ENCODE data around the gene SLC25A15. TPM values are rescaled to one million over a fixed set of nuclear protein-coding genes. Genes with fewer than 3 reads are reported as not detected.
A peak's percentile ranks its signal among the peaks of the same experiment; 100 is the strongest.

Gene SLC25A15
- total RNA-seq, 1 donor from 2014 or later = 7.3 TPM

DNA sequence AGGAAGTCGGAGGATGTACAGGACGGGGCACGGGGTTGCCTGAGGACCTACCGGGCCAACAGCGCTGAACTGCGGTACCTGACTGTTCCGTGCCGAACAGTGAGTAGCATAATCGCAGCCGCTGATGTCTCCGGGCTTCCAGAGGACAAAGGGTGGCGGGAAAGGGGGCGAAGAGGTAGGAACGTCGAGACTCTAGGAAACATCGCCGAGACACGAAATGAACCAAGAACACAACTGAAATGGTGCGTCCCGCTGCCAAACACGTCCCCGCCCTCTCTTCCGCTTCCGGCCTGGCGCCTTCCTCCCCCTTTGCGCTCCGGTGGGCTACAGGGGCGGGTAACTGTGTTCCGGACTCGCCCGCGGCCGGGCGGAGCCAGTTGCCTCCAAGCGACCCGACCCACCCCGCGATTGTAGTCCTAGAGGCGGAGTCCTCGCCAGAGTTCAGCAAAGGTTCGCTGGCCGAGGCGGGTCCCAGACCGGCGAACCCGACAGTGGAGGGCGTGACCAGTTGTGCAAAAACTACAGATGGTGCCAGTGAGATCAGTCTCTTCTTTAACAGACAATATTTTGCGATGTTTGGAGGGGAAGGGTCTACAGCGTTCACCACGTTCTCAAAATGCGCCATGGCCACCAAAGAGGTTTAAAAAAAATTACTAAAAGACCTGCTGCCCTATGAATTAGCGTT is 18.3 kb upstream of the SLC25A15 start, which contains the start of gene MRPS31:
TSS of gene MRPS31 (minus strand) at position 257 of the 685 bp plus-strand sequence. CDS start at position 203, 54 bp downstream.
- H3K4me1 Mint-ChIP-seq (ENCODE audit: low read depth, unreplicated experiment) = peaks cover 8% of the 10 kb centered on the region
- H3K36me3 Mint-ChIP-seq (ENCODE audit: unreplicated experiment) = no peaks in the 10 kb centered on the region
- TF ChIP-seq, protein P1, sequence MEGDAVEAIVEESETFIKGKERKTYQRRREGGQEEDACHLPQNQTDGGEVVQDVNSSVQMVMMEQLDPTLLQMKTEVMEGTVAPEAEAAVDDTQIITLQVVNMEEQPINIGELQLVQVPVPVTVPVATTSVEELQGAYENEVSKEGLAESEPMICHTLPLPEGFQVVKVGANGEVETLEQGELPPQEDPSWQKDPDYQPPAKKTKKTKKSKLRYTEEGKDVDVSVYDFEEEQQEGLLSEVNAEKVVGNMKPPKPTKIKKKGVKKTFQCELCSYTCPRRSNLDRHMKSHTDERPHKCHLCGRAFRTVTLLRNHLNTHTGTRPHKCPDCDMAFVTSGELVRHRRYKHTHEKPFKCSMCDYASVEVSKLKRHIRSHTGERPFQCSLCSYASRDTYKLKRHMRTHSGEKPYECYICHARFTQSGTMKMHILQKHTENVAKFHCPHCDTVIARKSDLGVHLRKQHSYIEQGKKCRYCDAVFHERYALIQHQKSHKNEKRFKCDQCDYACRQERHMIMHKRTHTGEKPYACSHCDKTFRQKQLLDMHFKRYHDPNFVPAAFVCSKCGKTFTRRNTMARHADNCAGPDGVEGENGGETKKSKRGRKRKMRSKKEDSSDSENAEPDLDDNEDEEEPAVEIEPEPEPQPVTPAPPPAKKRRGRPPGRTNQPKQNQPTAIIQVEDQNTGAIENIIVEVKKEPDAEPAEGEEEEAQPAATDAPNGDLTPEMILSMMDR (IDR thresholded peaks at IDR 0.05; ENCODE audit: partially characterized antibody, unreplicated experiment) = no peak
- peaks cover 3% of the 10 kb centered on the region for H3K27me3 Mint-ChIP-seq (ENCODE audit: unreplicated experiment)
- H3K27ac Mint-ChIP-seq (ENCODE audit: unreplicated experiment) = peak within 1 kb of the TSS; percentile 99
- peaks cover 10% of the 10 kb centered on the region for H3K9me3 Mint-ChIP-seq (ENCODE audit: unreplicated experiment)
- peak within 1 kb of the TSS; percentile 99 for H3K4me3 Mint-ChIP-seq (ENCODE audit: unreplicated experiment)
- DNase-seq = peak; percentile 97

DNA sequence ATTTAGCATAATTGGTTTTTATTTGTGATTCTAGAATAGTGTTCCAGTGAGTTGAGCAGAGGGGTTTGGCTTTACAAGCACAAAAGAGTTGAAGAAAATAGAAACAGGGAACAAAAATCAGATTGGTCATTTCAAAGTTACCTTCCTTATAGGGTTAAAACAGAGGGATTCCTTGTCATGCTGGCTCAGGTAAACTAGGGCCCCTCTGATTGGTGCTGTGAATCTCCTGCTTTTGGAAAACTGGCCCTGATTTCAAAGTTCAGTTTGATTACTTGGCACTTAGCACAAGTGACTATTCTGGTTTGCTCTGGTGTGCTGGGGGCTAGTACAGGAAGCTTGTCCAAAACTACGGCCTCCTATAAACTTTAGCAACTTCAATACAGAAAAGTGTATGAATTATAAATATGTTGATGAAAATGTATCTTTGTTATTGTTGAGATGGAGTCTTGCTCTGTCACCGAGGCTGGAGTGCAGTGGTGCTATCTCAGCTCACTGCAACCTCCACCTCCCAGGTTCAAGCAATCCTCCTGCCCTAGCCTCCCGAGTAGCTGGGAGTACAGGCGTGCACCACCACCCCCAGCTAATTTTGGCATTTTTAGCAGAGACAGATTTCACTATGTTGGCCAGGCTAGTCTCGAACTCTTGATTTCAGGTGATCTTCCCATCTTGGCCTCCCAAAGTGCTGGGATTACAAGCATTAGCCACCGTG is 16.5 kb upstream of the SLC25A15 start:
- DNase-seq = no peak
- Mint-ChIP-seq H3K9me3 (ENCODE audit: unreplicated experiment) (peaks cover 11% of the 10 kb centered on the region), H3K36me3 (ENCODE audit: unreplicated experiment) (no peaks in the 10 kb centered on the region), H3K4me3 (ENCODE audit: unreplicated experiment) (no peak overlapping the region), H3K27me3 (ENCODE audit: unreplicated experiment) (peaks cover 3% of the 10 kb centered on the region), H3K27ac (ENCODE audit: unreplicated experiment) (no peak overlapping the region), H3K4me1 (ENCODE audit: low read depth, unreplicated experiment) (peaks cover 8% of the 10 kb centered on the region)
- TF ChIP-seq, protein P1 (IDR thresholded peaks at IDR 0.05; ENCODE audit: partially characterized antibody, unreplicated experiment) = no peak

DNA sequence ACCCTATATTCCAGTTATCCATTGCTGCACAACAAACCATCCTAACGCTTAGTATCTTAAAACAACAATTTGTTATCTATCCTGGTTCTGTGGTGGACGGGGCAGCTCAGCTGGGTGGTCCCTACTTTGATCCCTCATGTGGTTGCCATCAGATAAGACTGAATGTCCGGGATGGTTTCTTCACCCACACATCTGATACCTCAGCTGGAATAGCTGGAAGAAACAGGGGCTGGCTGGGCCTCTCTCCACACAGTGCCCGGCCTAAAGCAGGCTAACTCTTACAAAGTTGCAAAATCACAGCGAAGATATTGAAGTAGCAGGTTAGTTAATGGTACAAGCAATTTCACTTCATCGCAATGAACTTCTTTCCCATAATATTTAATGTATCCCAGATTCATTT is 14.7 kb upstream of the SLC25A15 start:
- Mint-ChIP-seq H3K4me3 (ENCODE audit: unreplicated experiment) (no peak overlapping the region), H3K27ac (ENCODE audit: unreplicated experiment) (no peak overlapping the region), H3K36me3 (ENCODE audit: unreplicated experiment) (no peaks in the 10 kb centered on the region), H3K9me3 (ENCODE audit: unreplicated experiment) (peaks cover 11% of the 10 kb centered on the region), H3K27me3 (ENCODE audit: unreplicated experiment) (peaks cover 3% of the 10 kb centered on the region), H3K4me1 (ENCODE audit: low read depth, unreplicated experiment) (peaks cover 6% of the 10 kb centered on the region)
- DNase-seq = no peak
- TF ChIP-seq, protein P1 (IDR thresholded peaks at IDR 0.05; ENCODE audit: partially characterized antibody, unreplicated experiment) = no peak

DNA sequence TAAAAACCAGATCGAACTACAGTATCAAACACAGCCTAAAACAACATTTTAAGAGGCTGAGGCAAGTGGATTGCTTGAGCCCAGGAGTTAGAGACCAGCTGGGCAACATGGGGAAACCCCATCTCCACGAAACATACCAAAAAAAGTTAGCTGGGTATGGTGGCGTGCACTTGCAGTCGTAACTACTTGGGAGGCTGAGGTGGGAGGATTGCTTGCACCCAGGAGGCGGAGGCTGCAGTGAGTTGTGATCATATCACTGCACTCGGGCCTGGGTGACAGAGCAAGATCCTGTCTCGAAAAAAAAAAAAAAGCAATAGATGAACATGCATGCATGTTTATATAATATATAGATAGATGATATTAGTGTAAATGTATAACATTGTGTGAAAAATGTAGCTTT is 13.2 kb upstream of the SLC25A15 start:
- TF ChIP-seq, protein P1 (IDR thresholded peaks at IDR 0.05; ENCODE audit: partially characterized antibody, unreplicated experiment) = no peak

DNA sequence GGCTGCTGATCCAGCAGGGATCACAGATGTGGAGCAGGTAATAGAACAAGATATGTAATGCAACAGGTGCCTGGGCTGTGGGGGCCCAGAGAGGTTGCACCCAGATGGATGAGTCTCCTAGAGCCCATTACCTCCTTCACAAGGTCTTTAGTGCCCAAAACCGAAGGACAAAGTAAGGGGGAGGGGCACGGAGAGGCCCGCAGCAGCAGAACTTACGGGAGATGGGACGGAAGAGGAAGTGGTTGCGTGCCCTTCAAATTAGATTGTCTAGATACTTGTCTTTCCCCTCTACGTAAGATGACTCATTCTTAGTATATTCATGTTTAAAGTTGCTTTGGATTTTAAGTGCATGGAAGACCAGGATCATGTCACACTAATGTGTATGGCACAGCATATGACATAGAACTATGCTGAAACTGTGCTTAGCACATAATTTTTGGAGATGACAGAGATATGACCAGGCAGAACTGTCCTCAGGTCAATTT is 12.7 kb upstream of the SLC25A15 start:
- TF ChIP-seq, protein P1 (IDR thresholded peaks at IDR 0.05; ENCODE audit: partially characterized antibody, unreplicated experiment) = no peak
- Mint-ChIP-seq H3K27ac (ENCODE audit: unreplicated experiment) (no peak overlapping the region), H3K4me1 (ENCODE audit: low read depth, unreplicated experiment) (no peaks in the 10 kb centered on the region), H3K27me3 (ENCODE audit: unreplicated experiment) (no peaks in the 10 kb centered on the region), H3K36me3 (ENCODE audit: unreplicated experiment) (no peaks in the 10 kb centered on the region), H3K4me3 (ENCODE audit: unreplicated experiment) (no peak overlapping the region), H3K9me3 (ENCODE audit: unreplicated experiment) (peaks cover 2% of the 10 kb centered on the region)
- DNase-seq = no peak

More for the DNA sequence above, 13.2 kb upstream of the SLC25A15 start:
- Mint-ChIP-seq H3K4me3 (ENCODE audit: unreplicated experiment) (no peak overlapping the region), H3K4me1 (ENCODE audit: low read depth, unreplicated experiment) (no peaks in the 10 kb centered on the region), H3K27ac (ENCODE audit: unreplicated experiment) (no peak overlapping the region), H3K9me3 (ENCODE audit: unreplicated experiment) (peaks cover 3% of the 10 kb centered on the region), H3K36me3 (ENCODE audit: unreplicated experiment) (no peaks in the 10 kb centered on the region), H3K27me3 (ENCODE audit: unreplicated experiment) (peaks cover under 1% of the 10 kb centered on the region)
- no peak for DNase-seq

Measured in glutamatergic neuron (in vitro differentiated cells).